ENCODE measurements around the gene RFX2. TPM values are rescaled to one million over a fixed set of nuclear protein-coding genes. Genes with fewer than 3 reads are reported as not detected.

RFX2 gene
- total RNA-seq, 1 experiment from 2014 or later = 3.7 TPM

- H3K4me2 ChIP-seq (ENCODE audit: insufficient read depth, insufficient read length, low read length) = no peak overlapping the region
- H3K79me1 ChIP-seq (ENCODE audit: insufficient read depth, low read depth, low read length, poor library complexity, severe bottlenecking) = no peaks in the 10 kb centered on the region
- H4K5ac ChIP-seq (ENCODE audit: insufficient read length, low read depth, low read length) = no peak overlapping the region
- no peak overlapping the region for H3T11ph ChIP-seq (ENCODE audit: low read length)
- H2BK120ac ChIP-seq (ENCODE audit: low read depth, low read length, poor library complexity, severe bottlenecking) = no peak overlapping the region
- H2BK5ac ChIP-seq (ENCODE audit: insufficient read length, low read length) = no peak overlapping the region
- peaks cover 0 to 2% (median 0%) of the 10 kb centered on the region in 3 experiments; a peak in 2 of 7 replicates for H3K36me3 Mint-ChIP-seq (ENCODE audit: insufficient read depth in 1 of 3, low read depth in 3 of 3)
- WGBS (ENCODE audit: extremely low coverage, insufficient read length, low lambda C conversion rate) = no CpG with 5 or more reads among the region's 30 CpGs
- no peak overlapping the region for H3K14ac ChIP-seq (ENCODE audit: insufficient read depth, low read length)
- no peak overlapping the region for H4K8ac ChIP-seq (replicated peaks; ENCODE audit: insufficient read length, low read depth, low read length)
- no peak overlapping the region for H2BK15ac ChIP-seq (ENCODE audit: low read depth, low read length)
- no peaks in the 10 kb centered on the region; the same call in 1 of the 2 replicates for H3K4me1 ChIP-seq (ENCODE audit: insufficient read depth, low read length)
- no peaks in the 10 kb centered on the region for H3K79me2 ChIP-seq (ENCODE audit: insufficient read depth, low read length)
- no peak overlapping the region for H3K27ac ChIP-seq (ENCODE audit: insufficient read length, low read depth, low read length)
- H3K23ac ChIP-seq (ENCODE audit: insufficient read length, low read depth, low read length) = no peak overlapping the region
- no peak overlapping the region for H2BK12ac ChIP-seq (ENCODE audit: insufficient read length, low read depth, low read length)
- no peak overlapping the region; a peak in 1 of 5 replicates for H3K4me3 Mint-ChIP-seq
- no peak overlapping the region for H2AFZ ChIP-seq (ENCODE audit: low read length)
- no peaks in the 10 kb centered on the region for H3K27me3 ChIP-seq (ENCODE audit: insufficient read depth, low read length)
- H3K9me3 Mint-ChIP-seq = peaks cover 0 to 2% of the 10 kb centered on the region in 2 experiments; a peak in 1 of 5 replicates
- no peak for TF ChIP-seq CTCF (conservative IDR thresholded peaks at IDR 0.05)
- H4K91ac ChIP-seq (ENCODE audit: insufficient read length, low read depth, low read length) = no peak overlapping the region
- H3K18ac ChIP-seq (ENCODE audit: insufficient read length, low read depth, low read length) = no peak overlapping the region
- no peak for DNase-seq
- H3K4me1 Mint-ChIP-seq = peaks cover 7 to 15% of the 10 kb centered on the region in 2 experiments
- H3K9me3 ChIP-seq (ENCODE audit: control insufficient read depth, low read depth, low read length) = no peaks in the 10 kb centered on the region
- H4K20me1 ChIP-seq (ENCODE audit: control insufficient read depth, insufficient read depth, insufficient read length) = no peaks in the 10 kb centered on the region
- H3K27me3 Mint-ChIP-seq (ENCODE audit: low read depth) = peaks cover 4% of the 10 kb centered on the region
- H2AK5ac ChIP-seq (ENCODE audit: insufficient read length, low read length) = no peak overlapping the region
- H2BK20ac ChIP-seq (ENCODE audit: low read depth, low read length, poor library complexity, severe bottlenecking) = no peak overlapping the region
- H3K9ac ChIP-seq (ENCODE audit: extremely low read depth, insufficient read length, low read length) = no peak overlapping the region
- H3K27ac Mint-ChIP-seq = peak overlapping the region in 2 of 3 experiments; percentile 64 to 90; a peak in 3 of 7 replicates
- no peaks in the 10 kb centered on the region for H3K23me2 ChIP-seq (ENCODE audit: insufficient read length, low read depth, low read length, poor library complexity, severe bottlenecking)
- no peak overlapping the region for H3K56ac ChIP-seq (ENCODE audit: insufficient read length, low read depth, low read length)
- no peak overlapping the region for H3K4ac ChIP-seq (ENCODE audit: low read depth, low read length)
Measured at GRCh38 chr19:5993648-5994358, 116.5 kb downstream of the RFX2 start.
